NCI-H748 treated with DMSO at 0.1 percent for 48 hours (cell line): Measurements from ENCODE around the gene PPP2R5E.
"Not testable (repeated sequence)": the region's sequence is repeated elsewhere in the genome, so short reads cannot be mapped to it uniquely, and the experiment has no call there.

ENCODE experiments used
- DNase-seq: peaks from one replicate; lab custom pipeline; 2025; lab: John Stamatoyannopoulos, UW

PPP2R5E gene

DNA sequence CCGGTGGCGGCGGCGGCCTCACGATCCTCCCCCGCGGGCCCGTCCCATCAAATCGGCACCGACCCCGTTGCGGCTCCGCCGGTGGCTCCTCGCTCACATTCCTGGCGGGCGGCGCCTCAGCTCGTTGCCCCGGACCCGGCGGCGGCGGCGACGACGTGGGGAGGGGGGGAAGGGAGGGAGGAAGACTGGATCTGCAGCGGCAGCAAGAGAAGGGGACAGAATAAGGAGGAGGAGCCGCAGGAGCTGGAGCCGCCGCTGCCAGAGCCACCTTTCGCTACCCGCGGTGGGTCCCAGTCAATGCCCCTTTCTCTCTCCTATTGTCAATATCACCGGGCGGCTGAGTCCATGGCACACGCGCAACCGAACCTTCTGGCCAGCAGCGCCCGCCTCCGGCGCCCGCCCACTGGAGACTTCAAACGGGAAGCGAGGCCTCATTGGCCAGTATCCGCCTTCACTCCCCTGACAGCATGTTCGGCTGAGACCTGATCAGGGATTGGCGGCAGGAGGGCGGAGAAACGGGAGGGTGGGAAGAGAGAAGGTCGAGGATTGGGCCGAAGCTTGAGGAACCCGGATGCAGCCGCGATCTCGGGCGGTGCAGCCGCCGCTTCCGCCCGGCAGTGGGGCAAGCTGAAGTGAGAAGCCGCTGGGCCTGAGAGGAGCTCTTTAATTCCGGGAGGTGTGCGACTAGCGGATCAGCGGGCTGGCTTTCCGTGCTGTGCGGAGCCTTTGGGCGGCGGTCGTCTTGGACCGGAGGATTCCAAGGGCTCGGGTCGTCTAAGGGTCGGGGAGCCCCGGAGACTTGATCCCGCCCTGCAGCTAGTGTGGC lies at the start of gene PPP2R5E:
TSS of gene PPP2R5E (minus strand) at position 378 of the 826 bp plus-strand sequence. CDS start 3,692 bp downstream, outside the sequence.
- peak; percentile 97 for DNase-seq

DNA sequence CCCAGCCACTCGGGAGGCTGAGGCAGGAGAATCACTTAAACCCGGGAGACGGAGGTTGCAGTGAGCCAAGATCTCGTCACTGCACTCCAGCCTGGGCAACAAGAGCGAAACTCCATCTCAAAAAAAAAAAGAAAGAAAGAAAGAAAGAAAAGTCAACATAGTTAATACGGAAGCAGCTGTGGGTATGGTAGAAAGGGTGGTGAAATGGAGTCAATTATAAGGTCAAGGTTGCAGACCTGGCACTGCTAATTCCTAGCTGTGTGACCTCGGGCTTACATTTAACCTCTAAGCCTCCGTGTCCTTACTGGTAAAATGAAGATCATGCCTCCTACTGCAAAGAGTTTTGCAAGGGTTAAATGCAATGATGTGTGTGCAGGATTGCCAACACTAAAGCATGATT lies 39.9 kb upstream of the PPP2R5E start:
- not testable (repeated sequence) for DNase-seq

DNA sequence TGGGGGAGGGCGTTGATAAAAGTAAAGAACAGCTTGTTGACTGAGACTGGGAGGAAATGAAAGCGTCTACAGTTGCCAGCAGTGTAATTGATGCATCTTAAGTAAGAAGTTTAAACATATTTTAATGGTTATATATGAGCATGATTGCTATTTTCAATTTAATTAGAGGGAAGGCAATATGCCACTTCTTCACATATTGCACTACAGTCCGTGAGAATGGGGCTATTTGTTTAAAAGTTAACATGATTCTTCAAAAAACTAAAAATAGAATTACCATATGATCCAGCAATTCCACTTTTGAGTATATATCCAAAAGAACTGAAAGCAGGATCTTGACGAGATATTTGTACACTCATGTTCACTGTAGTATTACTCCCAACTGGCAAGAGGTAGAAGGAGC lies 38.3 kb upstream of the PPP2R5E start:
- DNase-seq = no peak

DNA sequence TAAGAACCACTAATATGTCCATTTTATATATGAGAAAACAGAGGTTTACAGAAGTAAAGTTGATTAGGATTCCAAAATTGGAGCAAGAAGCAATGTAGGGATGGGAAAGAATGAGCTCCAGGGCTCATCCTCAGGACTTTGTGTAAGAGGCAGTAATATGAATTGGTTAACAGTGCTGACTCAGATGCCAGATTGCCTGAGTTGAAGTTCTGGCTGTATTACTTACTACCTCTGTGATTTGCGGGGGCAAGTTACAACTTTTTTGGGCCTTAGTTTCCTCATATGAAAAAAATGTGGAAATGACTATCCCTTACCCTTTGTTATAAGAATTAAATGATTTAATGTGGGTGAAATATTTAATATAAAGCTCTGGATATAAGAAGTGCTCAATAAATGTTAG lies 35.1 kb upstream of the PPP2R5E start:
- DNase-seq = no peak

DNA sequence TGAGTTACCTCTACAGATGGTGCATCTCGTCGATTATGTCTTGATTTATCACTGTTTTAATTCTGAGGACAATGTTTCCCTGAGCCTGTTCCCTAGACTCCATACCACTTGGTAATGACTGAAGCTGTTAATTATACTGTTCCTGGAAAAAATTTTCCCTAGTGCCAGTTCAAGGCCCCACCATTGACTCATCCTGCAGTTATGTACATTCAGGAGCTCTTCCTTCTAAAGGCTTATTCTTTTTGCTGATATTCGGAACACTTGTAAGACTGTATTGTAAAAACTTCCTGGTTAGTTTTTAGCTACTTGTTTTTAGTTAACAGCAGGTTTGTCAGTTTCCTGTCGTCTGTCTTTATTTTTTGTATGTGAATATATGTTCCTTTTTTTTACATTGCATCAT lies 30.4 kb upstream of the PPP2R5E start:
- DNase-seq = no peak

DNA sequence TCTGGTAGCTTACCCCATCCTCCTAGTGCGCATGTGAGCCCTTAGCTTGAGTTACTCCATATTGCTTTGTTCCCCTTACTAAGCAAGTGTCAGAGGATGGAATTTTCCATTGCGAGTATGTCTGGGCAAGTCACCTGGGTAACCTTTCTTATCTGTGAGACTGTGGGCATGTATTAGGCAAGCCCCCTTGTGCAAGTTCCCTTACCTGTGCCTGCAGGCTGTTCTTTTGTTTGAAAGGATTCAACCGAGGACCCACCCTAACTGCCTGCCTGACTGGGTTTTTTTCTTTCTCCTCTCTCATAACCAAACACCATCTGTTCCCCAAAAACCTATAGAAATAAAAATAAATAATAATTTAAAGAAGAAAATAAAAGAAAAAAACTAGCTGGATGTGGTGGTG lies 22.3 kb upstream of the PPP2R5E start:
- no peak for DNase-seq

DNA sequence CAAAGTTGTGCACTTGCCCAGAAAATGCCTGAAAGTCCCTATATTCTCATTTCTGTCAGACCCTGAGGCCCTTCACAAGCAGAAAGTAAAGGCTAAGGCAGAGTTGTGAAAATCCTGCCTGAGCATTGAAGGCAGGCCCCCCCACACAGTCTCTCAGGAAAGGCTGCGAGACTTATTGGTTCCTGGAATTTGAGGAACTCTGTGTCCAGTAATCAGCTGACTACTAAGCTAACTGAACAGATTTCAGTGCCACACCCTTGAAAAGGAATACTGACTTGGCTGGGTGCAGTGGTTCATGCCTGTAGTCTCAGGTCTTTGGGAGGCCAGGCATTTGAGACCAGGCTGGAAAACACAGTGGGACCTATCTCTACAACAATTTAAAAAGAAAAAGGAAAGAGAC lies 21.1 kb upstream of the PPP2R5E start:
- DNase-seq = no peak

DNA sequence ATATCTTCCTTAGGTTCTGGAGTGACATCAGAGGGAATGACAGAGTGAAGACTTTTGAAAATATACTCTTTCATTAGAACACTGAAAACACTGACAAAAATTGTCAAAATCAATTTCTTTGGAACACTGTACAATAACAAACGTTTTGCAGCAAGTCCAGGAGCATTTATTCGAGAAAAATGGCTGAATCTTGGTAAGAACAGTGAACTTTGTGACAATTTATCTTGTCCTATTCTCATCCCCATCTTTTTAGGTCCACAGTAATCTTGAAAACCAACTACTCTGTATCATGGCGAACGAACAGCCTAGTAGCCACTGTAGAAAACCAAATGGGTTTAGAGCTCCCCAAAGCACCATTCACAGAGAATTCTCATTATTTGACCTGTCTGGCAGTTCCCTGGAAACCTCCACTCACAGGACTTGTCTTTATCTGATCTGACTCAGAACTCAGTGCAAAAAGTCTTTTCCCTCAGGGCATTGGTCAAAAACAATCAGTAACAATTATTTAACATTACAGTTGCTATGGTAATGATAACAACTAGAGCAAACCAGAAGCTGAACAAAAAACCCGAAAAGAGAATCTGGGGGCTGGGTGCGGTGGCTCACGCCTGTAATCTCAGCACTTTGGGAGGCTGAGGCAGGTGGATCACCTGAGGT lies 20.3 kb upstream of the PPP2R5E start:
- DNase-seq = no peak

DNA sequence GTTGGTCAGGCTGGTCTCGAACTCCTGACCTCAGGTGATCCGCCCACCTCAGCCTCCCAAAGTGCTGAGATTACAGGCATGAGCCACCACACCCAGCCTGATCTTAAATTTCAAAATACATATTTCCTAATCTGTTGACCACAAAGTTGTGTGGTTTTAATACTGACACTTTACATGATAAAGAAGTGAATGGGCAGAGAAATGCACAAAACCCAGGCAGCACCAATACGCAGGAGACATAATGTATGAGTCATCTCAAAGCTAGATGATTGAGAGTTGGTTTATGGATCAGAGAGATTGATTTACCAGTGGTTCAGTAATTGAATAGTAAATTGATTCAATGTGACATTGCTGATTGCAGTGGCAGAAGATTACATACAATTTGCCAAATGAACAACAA lies 19.2 kb upstream of the PPP2R5E start:
- DNase-seq = no peak

DNA sequence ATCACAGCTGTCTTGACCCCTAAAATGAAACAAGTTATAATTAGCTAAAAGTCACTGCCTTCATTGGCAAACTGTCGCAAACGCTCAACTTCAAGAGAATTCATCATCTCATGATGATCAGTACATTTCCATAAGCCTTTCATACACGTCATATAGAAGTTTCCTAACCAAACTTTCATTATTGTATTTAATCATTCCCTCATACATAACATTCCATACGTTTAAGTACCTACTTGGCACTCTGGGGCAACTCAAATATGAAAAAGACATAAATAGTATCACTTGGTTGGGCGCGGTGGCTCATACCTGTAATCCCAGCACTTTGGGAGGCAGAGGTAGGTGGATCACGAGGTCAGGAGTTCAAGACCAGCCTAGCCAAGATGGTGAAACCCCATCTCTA lies 12.4 kb upstream of the PPP2R5E start:
- no peak for DNase-seq

DNA sequence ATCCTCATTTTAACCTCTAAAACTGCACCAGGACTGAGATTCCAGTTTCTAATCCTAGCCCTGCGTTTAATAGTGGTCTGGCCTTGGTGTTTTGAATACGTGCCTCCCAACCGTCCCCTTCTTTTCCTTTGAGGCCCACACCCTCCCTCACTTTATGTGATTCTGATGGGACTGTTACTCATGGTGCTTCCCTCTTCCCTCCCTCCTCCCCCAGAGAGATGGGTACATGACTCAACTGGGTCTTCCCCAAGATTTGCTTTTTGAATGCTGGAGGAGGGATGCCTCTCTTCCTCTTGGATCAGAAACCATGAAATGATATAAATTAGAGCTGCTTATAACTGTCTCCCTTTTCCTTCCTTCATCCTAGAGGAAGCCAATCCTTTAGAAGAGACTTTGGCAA lies 8.2 kb upstream of the PPP2R5E start:
- DNase-seq = no peak

DNA sequence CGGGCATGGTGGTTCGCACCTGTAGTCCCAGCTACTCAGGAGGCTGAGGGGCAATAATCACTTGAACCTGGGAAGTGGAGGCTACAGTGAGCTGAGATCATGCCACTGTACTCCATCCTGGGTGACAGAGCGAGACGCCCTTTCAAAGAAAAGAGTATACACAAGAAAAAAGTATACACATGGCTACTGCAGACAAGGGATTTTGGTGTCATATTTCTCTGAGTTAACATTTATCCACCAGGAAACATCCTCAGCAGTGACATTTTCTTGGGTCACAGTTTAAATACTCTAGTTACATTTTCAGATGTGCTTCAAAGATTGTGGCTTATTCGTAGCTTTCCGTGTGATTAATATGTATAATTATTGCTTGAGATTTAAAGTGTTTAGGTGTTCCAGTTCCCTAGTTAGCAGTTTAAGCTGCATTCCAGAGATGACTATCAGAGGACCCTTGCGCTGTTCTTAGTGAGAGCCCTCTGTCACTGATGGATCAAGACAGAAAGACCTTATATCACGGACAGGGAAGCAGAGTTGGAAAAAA lies 4.7 kb upstream of the PPP2R5E start:
- no peak for DNase-seq

DNA sequence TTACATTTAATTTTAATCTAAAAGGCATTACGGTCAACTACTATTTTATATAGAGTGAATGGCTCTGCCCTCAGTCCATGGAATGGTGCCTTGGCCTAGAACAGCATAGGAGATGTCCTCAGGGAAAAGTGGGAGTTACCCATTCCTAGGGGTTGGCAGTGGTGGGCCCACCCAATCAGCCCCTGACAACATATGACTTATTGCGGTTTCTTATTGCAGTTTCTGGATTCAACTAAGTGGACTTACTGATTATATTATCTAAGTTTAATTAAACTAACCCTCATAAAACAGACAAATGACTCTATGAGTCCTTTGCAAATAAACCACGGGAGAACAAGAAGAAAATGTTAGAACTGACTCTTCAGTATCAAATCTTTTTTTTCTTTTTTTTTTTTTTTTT lies 2.3 kb upstream of the PPP2R5E start:
- no peak for DNase-seq

DNA sequence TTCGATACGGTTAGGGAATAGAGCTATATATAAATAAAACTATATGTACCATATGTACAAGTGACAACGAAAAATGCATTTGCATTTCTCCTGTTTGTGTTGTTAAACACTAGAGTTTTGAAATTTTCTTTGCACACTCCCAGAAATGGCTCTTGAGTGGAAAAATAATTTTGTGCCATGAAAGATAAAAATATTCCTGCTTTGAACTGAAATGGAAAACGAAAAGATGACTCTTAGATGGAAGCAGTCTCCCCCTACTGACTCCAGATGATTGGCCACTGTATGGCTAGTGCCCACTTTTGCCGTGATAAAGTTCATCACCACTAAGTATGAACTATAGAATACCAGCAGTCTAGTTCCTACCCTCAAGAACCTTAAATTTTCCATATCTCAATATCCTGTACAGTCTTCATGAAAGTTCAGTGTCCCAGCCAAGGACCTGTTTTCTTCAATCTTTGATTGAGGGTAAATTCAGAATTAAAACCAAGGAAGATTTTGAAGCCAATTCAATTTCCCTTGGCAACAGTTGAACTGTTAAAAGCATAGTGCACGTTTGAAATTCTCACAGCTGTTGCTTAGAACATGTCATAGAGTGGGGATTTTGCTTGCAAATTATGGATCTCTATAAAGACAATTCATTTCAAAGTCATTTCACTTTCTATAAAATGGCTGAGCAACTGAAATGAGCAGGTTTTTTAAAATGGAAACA lies 1.6 kb upstream of the PPP2R5E start:
- DNase-seq = peak; percentile 26

DNA sequence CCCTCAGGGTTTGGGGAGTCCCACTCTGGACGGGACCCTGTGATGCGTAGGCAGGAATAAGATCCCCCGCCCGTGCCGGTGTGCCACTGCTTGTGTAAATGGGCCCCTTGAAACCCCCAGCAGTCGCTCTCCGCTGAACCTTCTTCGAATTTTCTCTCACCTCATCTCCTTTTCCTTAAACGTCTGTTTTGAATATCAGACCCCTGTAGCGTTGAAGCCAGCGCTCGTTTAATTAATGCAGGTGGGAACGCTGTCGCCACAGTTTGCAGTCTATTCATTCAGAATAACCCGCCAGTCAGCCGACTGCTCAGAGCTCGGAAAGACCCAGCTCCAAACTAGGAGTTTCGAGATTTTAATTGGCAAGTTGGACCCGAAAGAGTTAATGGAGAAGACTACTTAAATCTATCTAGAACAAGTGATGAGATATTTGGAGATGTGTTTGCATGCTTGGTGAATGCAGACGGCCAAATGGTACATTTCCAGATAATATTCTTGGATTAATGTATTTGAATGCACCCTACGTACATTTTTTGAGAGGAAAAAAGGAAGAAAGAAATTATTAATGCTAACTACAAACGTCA lies 739 bp upstream of the PPP2R5E start:
- DNase-seq = peak; percentile 48

DNA sequence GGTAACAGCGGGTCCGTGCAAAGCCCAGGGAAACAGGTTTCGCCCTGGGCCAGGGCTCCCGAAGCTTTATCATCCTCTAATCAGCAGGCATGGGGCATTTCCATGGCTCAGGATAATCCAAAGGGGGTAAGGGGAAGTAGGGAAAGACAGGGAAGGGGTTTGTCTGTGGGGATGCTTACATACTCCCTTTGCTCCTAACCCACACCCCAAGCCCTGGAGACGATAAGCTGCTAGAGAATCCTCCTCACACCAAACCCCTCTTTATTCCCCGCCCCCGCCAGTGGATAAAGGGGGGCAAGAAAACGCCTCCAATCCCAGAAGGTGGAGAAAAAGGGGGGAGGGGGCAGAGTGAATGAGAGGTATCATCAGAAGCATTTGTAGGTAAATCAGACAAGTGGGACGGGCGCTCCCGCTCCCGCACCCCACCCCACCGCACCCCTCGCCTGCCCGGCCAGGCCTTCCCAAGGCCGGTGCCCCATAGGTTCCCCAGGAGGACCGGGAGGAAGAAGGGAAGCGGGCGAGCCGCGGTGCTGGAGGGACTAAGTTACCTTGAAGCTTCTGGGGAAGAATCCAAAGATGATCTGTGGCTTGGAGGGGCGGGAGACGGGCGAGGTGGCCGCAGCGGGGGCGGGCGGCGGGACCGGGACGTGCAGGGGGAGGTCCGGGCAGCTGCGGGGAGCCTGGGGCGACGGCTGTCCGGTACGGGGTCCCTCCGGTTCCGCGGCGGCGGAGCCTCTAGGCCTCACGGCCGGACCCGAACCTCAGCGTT lies 762 bp downstream of the PPP2R5E start:
- DNase-seq = peak; percentile 18

DNA sequence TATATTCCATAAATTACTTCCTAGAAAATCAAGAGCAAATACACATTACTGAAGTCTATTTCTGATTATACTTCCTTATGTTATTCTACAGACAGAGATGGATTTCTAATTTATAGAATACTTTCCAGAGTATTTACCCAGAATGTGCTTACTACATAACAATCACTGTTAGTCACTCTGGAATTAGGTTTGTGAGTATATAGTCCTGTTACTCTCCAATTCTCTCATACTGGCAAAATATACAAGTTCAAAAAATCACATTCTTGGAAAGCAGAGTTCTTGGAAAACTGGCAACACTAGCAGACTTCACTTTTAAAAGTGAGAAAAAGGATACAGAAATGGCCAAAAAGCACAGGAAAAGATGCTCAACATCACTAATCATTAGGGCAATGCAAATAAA lies 7.3 kb downstream of the PPP2R5E start:
- no peak for DNase-seq

DNA sequence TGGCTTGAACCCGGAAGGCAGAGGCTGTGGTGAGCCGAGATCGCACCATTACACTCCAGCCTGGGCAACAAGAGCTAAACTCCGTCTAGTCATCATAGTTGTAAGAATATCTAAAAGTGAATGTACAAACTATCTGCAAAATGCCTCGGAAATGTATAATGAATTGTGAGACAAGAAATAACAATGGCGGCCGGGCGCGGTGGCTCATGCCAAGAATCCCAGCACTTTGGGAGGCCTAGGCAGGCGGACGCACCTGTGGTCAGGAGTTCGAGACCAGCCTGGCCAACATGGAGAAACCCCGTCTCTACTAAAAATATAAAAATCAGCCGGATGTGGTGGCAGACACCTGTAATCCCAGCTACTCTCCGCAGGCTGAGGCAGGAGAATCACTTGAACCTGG lies 9.7 kb downstream of the PPP2R5E start:
- DNase-seq = no peak

DNA sequence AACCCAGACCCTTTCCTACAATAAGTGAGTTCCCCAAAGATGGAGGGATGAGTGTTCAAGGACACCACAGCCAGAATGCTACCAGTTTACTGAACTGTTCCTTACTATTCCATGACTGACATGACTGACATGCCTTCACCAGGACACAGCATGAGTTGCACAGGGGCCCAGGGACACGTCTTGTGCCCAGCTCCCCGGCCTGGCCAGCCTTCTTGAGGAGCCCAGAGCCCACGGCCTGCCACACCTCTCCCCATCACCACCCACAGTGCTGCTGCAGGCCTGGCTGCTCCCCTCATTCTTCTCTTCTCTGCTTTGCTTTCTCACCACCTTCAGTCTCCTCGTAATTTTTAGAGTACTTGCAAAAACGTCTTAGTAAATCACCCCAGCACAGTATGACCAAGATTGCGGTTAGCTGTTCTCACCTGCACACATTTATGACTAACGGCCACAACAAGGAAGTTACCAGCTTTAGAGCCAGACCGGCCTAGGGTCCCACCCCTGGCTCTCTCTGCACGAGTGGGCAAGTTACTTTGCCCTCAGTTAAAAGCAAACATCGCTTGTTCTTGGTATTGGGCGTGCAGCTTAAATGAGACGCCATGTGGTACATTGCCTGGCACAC lies 18.5 kb downstream of the PPP2R5E start:
- DNase-seq = no peak

DNA sequence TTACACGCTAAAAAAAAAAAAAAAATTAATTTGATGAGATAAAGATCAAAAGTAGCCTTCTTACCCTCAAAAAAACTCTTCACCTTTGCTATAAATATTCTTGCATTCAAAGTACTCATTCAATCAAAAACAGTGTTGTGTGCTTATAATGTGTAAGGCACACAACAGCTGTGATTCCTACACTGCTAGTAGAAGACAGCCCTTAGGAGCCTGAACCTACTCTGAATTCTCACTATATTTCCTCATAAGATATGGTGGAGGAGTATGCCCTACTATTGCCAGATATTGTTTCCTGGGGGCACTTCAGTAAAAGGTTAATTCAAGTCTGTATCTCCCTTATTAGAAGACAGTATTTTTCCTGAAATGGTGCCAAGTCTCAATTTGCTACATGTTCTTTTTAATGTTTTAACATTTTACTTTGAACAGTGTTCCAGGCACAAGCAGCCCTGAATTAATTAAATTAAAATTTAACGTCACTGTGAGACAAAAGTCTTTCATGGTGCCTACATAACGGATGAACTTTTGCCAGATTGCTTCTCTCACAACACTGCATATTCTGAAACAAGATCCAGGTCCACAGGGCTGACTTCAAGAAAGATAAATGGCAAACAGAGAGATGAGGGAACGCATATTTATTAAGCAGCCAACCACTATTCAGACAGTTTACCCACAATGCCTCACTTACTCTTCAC lies 19.3 kb downstream of the PPP2R5E start:
- DNase-seq = no peak

DNA sequence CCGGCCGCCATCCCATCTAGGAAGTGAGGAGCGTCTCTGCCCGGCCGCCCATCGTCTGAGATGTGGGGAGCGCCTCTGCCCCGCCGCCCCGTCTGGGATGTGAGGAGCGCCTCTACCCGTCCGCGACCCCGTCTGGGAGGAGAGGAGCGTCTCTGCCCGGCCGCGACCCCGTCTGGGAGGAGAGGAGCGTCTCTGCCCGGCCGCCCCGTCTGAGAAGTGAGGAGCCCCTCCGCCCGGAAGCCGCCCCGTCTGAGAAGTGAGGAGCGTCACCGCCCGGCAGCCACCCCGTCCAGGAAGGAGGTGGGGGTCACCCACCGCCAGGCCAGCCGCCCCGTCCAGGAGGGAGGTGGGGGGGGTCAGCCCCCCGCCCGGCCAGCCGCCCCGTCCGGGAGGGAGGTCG lies 20.7 kb downstream of the PPP2R5E start:
- not testable (repeated sequence) for DNase-seq
